IPS DF 4.7 (cell line): Measurements from ENCODE around the gene MAPK4.

Experiments used
- DNase-seq: peaks from one replicate; pipeline ENCODE4 v3.0.0-alpha.2; 2013; ENCODE audit warnings: low spot score; ENCODE audit errors: extremely low read depth

Gene MAPK4

GRCh38 chr18:50623694-50624352, 63.9 kb downstream of the MAPK4 start:
- DNase-seq, result no peak

GRCh38 chr18:50624981-50625380, 65.1 kb downstream of the MAPK4 start:
- no peak for DNase-seq

GRCh38 chr18:50626317-50626716, 66.4 kb downstream of the MAPK4 start:
- no peak for DNase-seq

- no peak for DNase-seq
Measured at GRCh38 chr18:50627594-50628532, 68.0 kb downstream of the MAPK4 start.

- no peak for DNase-seq
Measured at GRCh38 chr18:50628533-50628905, 68.6 kb downstream of the MAPK4 start.

DNA sequence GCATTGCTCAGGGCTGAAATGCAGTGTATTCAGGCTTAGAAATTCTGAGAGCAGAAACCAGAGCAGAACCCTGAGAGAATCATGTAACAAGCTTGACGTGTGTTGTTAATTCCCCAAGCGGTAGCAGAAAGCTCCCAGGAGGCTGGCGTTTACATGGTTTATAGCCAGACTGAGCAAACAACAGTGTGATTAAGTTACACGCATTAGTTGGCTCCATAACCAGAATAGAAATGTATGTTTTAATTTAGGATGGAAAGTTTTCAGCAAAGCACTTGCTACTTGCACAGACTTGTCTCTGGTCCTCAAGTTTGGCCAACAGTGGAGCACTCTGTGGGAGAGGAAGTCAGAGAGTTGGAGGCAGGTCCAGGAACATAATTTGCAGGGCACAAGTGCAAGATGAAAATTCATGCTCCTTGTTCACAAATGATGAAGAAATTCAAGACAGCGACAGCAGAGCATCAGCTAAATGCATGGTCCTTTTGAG, 69.3 kb downstream of the MAPK4 start:
- DNase-seq, result no peak

DNA sequence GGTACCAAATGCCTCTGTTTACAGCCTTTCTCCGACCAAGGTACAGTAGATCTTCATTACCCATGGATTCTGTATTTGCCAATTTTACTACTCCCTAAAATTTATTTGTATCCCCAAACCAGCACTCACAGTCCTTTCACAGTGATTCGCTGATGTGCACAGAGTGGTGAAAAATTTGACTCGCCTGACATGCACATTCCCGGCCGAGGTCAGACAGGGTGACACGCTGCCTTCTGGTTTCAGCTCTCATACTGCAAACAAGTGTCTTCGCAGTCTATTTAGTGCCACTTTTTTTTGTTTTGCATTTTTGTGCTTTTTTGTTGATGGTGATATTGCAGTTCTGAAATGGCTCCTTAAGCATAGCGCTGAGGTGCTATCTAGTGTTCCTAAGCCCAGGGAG, 71.0 kb downstream of the MAPK4 start:
- DNase-seq, result no peak

GRCh38 chr18:50632895-50633515, 73.1 kb downstream of the MAPK4 start:
- DNase-seq, result no peak

GRCh38 chr18:50633992-50634391, 74.1 kb downstream of the MAPK4 start:
- DNase-seq, result no peak

DNA sequence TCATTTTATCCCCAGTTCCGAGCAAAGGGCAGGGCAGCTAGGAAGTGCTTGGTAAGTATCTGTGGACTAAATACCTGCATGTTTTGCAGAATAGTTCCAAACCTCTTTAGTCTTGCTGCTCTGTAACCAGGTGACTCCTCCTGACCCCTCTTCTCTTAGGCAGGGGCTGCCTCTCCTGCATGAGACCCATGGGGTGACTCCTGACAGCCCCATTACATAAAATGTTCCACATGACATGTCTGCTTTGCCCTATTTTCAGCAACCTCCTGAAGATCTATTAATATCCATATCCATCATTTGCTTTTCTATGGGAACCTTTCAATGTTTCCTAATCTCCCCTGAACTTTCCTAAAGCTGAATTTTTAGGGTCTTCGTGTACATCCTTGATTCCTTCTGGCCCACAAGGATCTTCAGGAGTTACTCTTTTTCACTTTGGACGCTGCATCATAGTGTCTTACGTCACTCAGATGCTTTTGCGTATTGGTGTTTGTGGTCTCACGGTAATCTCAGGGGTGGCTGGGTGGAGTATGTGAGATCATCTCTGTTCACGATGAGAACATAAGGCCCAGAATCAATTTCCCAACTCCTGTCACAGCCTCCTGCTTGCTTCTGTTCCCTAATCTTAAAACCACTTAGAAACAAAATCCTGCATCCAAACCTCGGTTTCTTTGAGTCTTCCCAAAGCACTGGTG, 76.6 kb downstream of the MAPK4 start:
- DNase-seq, result no peak

GRCh38 chr18:50638016-50638883, 78.4 kb downstream of the MAPK4 start:
- no peak for DNase-seq

GRCh38 chr18:50638884-50639420, 79.1 kb downstream of the MAPK4 start:
- DNase-seq, result no peak

- DNase-seq, result no peak
Measured at GRCh38 chr18:50639711-50640110, 79.8 kb downstream of the MAPK4 start.

DNA sequence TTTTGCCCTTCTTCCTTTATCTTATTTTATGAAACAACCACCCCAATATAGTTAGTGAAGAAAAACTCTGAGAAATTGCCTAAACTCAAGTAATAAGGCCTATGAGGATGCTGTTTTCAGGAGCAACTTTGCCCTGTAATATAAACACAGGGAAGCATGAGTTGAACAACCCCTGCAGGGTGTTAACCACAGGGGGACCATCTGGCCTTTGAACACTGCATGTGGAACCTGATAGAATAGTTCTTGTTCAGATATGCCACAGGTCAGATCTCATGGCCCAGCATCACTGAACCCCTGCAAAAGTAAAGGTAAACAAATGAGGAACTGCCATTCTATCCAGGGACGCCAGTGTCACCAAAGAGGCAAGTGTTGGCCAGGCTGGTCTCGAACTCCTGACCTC, 82.6 kb downstream of the MAPK4 start:
- no peak for DNase-seq

GRCh38 chr18:50644146-50644545, 84.3 kb downstream of the MAPK4 start:
- no peak for DNase-seq

- DNase-seq, result peak; percentile 56
Measured at GRCh38 chr18:50644807-50645206, 84.9 kb downstream of the MAPK4 start.

DNA sequence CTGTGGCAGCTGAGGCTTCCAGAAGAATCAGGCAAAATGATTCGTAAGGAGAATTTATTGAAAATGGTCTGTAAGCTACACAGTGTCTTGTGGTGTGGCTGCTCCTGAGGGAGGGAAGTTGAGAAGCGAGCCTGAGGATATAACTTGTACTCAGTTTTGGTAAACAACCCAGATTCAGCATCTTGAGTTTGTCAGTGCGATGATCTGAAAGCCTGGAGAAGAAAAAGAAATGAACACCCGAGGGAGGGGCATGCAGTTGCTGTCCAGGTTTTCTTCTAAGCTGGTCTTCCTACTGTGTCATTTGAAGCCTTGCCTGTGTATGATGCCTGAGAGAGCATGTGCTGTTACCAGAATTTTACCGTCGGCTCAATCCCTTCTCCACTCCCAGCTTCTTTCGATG, 87.3 kb downstream of the MAPK4 start:
- no peak for DNase-seq

DNA sequence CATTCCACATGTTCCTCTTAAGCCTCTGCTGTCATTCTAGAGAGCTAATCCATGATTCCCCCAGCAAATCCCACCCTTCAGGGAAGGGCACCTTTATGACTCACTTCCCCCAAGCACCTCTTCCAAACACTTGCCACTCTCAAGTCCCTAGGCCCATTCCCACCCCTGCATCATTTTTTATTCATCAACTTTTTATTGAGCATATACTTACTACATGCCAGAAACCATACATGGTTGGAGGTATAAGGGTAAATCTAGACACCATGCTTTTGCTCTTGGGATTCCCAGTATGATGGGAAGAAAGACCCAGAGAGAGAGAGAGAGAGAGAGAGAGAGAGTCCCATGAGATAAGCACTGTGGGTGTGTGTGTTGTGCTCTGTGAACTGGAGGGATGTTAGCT, 87.9 kb downstream of the MAPK4 start:
- DNase-seq, result no peak

GRCh38 chr18:50649821-50650220, 89.9 kb downstream of the MAPK4 start:
- no peak for DNase-seq

DNA sequence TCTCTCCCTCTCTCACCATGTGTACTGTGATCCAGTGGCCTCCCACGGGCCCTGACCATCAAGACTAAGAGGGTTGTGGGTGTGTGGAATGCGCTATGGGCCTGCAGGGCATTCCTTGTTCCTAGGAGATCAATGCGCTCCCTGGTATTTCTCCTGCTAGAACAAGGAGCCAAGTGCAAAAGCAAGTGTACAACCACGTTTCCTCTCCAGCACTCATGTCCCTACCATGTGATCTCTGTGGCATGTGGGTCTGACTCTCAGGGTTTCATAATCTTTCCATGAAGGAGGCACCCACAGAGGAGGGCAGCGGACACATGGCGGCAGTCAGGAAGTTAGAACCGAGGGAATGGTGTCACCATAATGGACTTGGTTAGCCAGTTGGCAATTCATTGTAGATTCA, 91.4 kb downstream of the MAPK4 start:
- DNase-seq, result no peak
